Esophagus muscularis mucosa (tissue), 3 donors: ENCODE results near the gene TMEM161A.
"Not testable (repeated sequence)": the region's sequence is repeated elsewhere in the genome, so short reads cannot be mapped to it uniquely, and the experiment has no call there.

Experiments
- CTCF ChIP-seq, 3 experiments: fragments of 200-600 bp in 2 of 3; fragments of 450-650 bp in 1 of 3; sonication (generic) in 2 of 3; IDR thresholded peaks; one replicate each; pipeline ENCODE4 v1.5.1; 2017 to 2019; ENCODE audit warnings: antibody characterized with exemption in 3 of 3, mild to moderate bottlenecking in 2 of 3, moderate library complexity in 1 of 3
- POLR2A ChIP-seq: fragments of 450-650 bp; IDR thresholded peaks from one replicate; pipeline ENCODE4 v1.6.1; 2017; ENCODE audit warnings: antibody characterized with exemption, moderate library complexity, mild to moderate bottlenecking, low read depth

GRCh38 chr19:19148504-19148903 lies 10.2 kb upstream of the TMEM161A start:
- not testable (repeated sequence) for TF ChIP-seq CTCF (IDR thresholded peaks at IDR 0.05); POLR2A
